ENCODE results near the gene SERPINC1. TPM values are rescaled to one million over a fixed set of nuclear protein-coding genes. Genes with fewer than 3 reads are reported as not detected.
"Not testable (repeated sequence)": the region's sequence is repeated elsewhere in the genome, so short reads cannot be mapped to it uniquely, and the experiment has no call there.

SERPINC1 gene
- total RNA-seq, 1 donor from 2014 or later, result 0.22 TPM

DNA sequence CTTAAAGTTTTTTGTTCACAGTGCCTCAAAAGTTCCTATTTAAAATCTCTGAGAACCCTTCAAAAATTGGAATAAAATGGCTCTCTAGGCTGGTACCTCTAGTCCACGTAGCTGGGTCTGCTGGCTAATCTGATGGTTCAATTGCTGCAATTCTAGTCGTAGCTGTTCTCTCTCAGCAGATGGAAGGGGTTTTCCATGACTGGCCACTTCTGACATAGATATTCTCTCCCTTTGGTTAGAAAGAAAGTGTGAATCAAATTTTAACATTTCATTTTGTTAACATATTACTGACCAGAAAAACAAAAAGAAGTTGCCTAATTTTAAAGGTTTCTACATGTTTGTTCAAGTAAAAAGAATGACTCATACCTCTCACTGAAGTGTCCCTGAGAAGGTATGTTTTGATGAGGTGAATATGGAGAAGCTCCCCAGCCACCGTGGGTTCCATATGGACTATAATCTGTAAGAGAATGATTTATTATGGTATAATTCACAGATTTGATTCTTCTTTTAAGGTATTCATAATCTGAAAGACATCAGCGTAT lies 29.3 kb upstream of the SERPINC1 start:
- H3K4me1 Mint-ChIP-seq (ENCODE audit: low read depth), result no peaks in the 10 kb centered on the region
- peaks cover 32% of the 10 kb centered on the region for H3K36me3 Mint-ChIP-seq (ENCODE audit: low read depth)
- H3K27ac Mint-ChIP-seq (ENCODE audit: unreplicated experiment), result peak overlapping the region; percentile 34
- DNase-seq (ENCODE audit: low spot score), result no peak
- H3K4me3 Mint-ChIP-seq (ENCODE audit: unreplicated experiment), result no peak overlapping the region
- TF ChIP-seq, protein P1, sequence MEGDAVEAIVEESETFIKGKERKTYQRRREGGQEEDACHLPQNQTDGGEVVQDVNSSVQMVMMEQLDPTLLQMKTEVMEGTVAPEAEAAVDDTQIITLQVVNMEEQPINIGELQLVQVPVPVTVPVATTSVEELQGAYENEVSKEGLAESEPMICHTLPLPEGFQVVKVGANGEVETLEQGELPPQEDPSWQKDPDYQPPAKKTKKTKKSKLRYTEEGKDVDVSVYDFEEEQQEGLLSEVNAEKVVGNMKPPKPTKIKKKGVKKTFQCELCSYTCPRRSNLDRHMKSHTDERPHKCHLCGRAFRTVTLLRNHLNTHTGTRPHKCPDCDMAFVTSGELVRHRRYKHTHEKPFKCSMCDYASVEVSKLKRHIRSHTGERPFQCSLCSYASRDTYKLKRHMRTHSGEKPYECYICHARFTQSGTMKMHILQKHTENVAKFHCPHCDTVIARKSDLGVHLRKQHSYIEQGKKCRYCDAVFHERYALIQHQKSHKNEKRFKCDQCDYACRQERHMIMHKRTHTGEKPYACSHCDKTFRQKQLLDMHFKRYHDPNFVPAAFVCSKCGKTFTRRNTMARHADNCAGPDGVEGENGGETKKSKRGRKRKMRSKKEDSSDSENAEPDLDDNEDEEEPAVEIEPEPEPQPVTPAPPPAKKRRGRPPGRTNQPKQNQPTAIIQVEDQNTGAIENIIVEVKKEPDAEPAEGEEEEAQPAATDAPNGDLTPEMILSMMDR (IDR thresholded peaks at IDR 0.05), result no peak
- H3K9me3 Mint-ChIP-seq (ENCODE audit: low read depth), result no peaks in the 10 kb centered on the region
- H3K27me3 Mint-ChIP-seq (ENCODE audit: low read depth), result no peaks in the 10 kb centered on the region

DNA sequence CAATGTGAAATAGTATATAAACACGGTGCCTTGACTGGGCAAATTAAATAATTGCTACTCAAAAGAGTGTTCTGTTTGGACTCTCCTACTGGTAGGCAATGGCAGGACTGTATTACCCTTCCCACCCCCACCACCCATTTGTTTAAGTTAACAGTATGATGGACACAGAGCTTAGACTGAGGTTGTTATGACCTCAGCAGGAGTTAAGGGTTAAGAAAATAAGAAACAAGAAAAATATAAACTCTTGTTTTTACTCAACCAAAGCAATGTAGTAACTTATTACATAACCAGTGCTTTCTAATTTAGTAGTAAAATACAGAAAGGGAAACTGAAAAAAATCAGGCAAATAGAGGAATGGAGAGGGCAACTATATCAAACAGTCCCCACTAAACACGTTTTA lies 19.9 kb upstream of the SERPINC1 start:
- peaks cover 25% of the 10 kb centered on the region for H3K36me3 Mint-ChIP-seq (ENCODE audit: low read depth)
- no peak overlapping the region for H3K27ac Mint-ChIP-seq (ENCODE audit: unreplicated experiment)
- DNase-seq (ENCODE audit: low spot score), result no peak
- no peaks in the 10 kb centered on the region for H3K9me3 Mint-ChIP-seq (ENCODE audit: low read depth)
- H3K27me3 Mint-ChIP-seq (ENCODE audit: low read depth), result no peaks in the 10 kb centered on the region
- H3K4me3 Mint-ChIP-seq (ENCODE audit: unreplicated experiment), result no peak overlapping the region
- H3K4me1 Mint-ChIP-seq (ENCODE audit: low read depth), result peaks cover 6% of the 10 kb centered on the region
- TF ChIP-seq, protein P1 (IDR thresholded peaks at IDR 0.05), result no peak

DNA sequence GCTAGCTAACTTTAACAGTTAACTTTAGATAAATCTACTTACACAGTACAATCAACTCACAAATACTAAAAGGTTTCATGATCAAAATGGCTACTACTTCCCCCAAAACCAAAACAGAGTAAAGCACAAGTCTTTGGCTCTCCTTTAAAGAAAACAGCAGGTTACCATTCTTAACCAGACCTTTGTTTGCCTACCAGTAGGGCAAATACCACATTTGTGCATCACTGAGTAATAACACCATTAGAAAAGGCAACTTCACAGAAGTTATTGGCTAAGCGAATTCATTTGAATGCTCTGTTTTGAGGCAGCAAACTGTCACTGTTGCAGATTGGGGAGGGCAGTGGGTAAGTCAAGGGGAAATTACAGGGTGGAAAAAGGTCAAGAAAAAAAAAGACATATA lies 17.3 kb upstream of the SERPINC1 start:
- DNase-seq (ENCODE audit: low spot score), result no peak
- no peak overlapping the region for H3K27ac Mint-ChIP-seq (ENCODE audit: unreplicated experiment)
- TF ChIP-seq, protein P1 (IDR thresholded peaks at IDR 0.05), result no peak
- H3K27me3 Mint-ChIP-seq (ENCODE audit: low read depth), result no peaks in the 10 kb centered on the region
- H3K4me1 Mint-ChIP-seq (ENCODE audit: low read depth), result peaks cover 6% of the 10 kb centered on the region
- H3K4me3 Mint-ChIP-seq (ENCODE audit: unreplicated experiment), result no peak overlapping the region
- no peaks in the 10 kb centered on the region for H3K9me3 Mint-ChIP-seq (ENCODE audit: low read depth)
- peaks cover 17% of the 10 kb centered on the region for H3K36me3 Mint-ChIP-seq (ENCODE audit: low read depth)

DNA sequence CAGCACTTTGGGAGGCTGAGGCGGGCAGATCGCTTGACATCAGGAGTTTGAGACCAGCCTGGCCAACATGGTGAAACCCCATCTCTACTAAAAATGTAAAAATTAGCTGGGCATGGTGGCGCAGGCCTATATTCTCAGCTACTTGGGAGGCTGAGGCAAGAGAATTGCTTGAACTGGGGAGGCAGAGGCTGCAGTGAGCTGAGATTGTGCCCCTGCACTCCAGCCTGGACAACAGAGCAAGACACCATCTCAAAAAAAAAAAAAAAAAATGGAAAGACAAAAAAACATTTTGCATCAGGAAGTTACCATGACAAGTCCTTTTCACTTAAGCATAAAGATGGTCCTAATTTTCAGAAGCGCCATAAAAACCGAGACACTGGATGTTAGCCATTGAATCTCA lies 13.4 kb upstream of the SERPINC1 start:
- H3K4me1 Mint-ChIP-seq (ENCODE audit: low read depth), result not testable (repeated sequence)

DNA sequence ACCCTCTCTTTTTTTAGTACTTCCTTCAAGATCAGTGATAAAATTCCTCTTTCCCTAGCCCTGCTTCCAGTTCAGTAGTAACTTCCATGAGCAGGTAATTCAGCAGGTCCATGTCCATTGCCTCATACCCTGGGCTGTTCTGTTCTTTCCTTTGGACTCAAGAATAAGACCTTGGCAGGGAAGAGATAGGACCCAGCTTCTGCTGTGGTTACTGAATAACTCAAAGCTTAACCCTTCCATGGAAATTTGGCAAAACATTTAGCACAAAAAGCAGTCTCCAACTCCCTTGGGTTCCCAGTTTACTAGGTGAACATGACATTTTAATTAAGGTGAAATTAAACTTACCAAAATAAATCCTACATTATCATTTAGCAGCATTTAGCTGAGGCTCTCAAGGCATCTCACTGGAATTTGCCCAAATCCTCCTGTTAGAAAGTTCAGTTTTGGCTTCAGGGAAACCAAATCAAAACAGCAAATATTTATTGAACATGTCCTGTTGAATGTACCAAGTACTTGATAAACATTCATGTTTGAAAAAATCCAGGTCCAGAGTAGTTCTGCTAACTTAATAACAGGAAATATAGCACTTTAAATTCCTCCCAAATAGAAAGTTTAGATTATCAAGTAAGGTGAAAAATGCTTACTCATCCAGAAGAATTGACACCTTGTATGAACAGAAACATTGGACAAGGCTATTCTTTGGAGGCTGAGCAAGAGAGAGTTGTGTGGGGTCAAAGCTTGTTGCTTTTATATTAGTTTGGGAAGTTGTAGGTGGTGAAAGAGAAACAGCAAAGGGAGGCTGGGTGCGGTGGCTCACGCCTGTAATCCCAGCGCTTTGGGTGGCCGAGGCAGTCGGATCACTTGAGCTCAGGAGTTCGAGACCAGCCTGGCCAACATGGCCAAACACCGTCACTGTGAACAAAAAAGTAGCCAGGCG lies 8.4 kb upstream of the SERPINC1 start:
- no peaks in the 10 kb centered on the region for H3K4me1 Mint-ChIP-seq (ENCODE audit: low read depth)
- no peaks in the 10 kb centered on the region for H3K9me3 Mint-ChIP-seq (ENCODE audit: low read depth)
- no peak overlapping the region for H3K27ac Mint-ChIP-seq (ENCODE audit: unreplicated experiment)
- TF ChIP-seq, protein P1 (IDR thresholded peaks at IDR 0.05), result no peak
- no peak for DNase-seq (ENCODE audit: low spot score)
- no peaks in the 10 kb centered on the region for H3K27me3 Mint-ChIP-seq (ENCODE audit: low read depth)
- H3K4me3 Mint-ChIP-seq (ENCODE audit: unreplicated experiment), result no peak overlapping the region
- H3K36me3 Mint-ChIP-seq (ENCODE audit: low read depth), result peaks cover 2% of the 10 kb centered on the region

More for the DNA sequence above, 13.4 kb upstream of the SERPINC1 start:
- H3K9me3 Mint-ChIP-seq (ENCODE audit: low read depth); H3K27ac Mint-ChIP-seq (ENCODE audit: unreplicated experiment); H3K27me3 Mint-ChIP-seq (ENCODE audit: low read depth); H3K4me3 Mint-ChIP-seq (ENCODE audit: unreplicated experiment); DNase-seq (ENCODE audit: low spot score): not testable (repeated sequence)
- H3K36me3 Mint-ChIP-seq (ENCODE audit: low read depth), result peaks cover 12% of the 10 kb centered on the region
